ENCODE results near the gene CHCHD3. TPM values are rescaled to one million over a fixed set of nuclear protein-coding genes. Genes with fewer than 3 reads are reported as not detected.

CHCHD3 gene
- polyA plus RNA-seq, 2 of the 4 experiments (the other 2 are of a cell fraction): 96.7 to 139 TPM

DNA sequence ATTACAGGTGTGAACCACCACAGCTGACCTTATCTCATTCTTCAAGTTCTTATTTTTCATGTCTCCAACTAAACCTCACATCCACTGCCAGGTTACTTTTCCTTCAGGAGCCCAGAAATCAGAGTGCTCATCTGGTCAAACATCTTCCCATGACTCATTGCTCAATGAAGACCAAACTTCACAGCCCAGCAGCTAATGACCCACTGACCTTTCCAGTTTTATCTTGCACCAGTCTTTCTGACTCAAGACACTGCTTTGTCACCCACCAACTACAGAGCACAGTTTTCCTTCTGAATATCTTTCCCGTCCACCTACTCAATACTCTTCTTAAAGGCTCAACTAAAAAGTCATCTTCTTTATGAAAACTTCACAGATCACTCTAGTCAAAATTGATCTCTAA is 245.1 kb downstream of the CHCHD3 start:
- no peak overlapping the region for H3K4me2 ChIP-seq
- peaks cover 8% of the 10 kb centered on the region; the same call in 1 of the 3 replicates for H3K4me1 ChIP-seq
- FAIRE-seq: no peak
- no peak overlapping the region for H3K4me3 ChIP-seq
- H3K9me3 ChIP-seq: no peaks in the 10 kb centered on the region
- no peak for ATAC-seq
- DNase-seq (ENCODE audit: low read depth in 1 of 2, low spot score in 1 of 2): peak in 1 of 2 experiments; percentile 27
- 76% methylated on average over 1 of the region's 1 CpG for WGBS (ENCODE audit: missing lambda C conversion rate)
- ChIA-PET CTCF (interaction anchor here (0.6 kb wide), 1 partner anchor 615 kb away, joined by 3 read pairs; no protein-coding TSS in a partner anchor), POLR2A (no interaction called here)
- H3K27ac ChIP-seq: no peak overlapping the region
- no peak for TF ChIP-seq FOSL2 (IDR thresholded peaks at IDR 0.05)
- TF ChIP-seq FOSL2 (CRISPR knock-in tag; IDR thresholded peaks at IDR 0.05): peak; percentile 13; the same call in 1 of the 2 replicates
- no peak for TF ChIP-seq EHMT2 (IDR thresholded peaks at IDR 0.05; ENCODE audit: low read depth)
- no peak for TF ChIP-seq MAFK (IDR thresholded peaks at IDR 0.05; ENCODE audit: partially characterized antibody)
- TF ChIP-seq, protein P1, sequence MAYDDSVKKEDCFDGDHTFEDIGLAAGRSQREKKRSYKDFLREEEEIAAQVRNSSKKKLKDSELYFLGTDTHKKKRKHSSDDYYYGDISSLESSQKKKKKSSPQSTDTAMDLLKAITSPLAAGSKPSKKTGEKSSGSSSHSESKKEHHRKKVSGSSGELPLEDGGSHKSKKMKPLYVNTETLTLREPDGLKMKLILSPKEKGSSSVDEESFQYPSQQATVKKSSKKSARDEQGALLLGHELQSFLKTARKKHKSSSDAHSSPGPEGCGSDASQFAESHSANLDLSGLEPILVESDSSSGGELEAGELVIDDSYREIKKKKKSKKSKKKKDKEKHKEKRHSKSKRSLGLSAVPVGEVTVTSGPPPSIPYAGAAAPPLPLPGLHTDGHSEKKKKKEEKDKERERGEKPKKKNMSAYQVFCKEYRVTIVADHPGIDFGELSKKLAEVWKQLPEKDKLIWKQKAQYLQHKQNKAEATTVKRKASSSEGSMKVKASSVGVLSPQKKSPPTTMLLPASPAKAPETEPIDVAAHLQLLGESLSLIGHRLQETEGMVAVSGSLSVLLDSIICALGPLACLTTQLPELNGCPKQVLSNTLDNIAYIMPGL (CRISPR knock-in tag; IDR thresholded peaks at IDR 0.05; ENCODE audit: borderline replicate concordance): no peak

DNA sequence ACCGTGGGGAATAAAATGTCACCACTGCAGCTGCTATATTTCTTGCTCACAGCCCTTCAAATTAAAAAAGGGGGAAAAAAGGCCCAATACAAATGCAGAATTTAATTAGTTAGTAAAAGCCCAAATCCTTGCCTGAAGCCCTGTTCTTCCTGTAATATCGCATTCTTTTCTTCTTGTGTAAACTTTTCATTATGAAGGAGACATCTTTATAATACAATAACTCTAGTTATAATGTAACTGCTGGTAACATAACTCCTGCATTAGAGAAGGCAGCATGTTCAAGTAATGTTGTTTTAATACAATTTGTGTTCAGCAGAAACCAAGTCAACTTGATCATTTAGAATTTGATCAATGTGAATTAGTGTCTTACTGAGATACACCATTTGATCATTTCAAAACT is 250.9 kb downstream of the CHCHD3 start:
- ATAC-seq (no peak), FAIRE-seq (no peak), DNase-seq (ENCODE audit: low read depth in 1 of 2, low spot score in 1 of 2) (no peak)
- no peak overlapping the region for H3K4me2 ChIP-seq
- ChIA-PET CTCF (no interaction called here), POLR2A (no interaction called here)
- TF ChIP-seq, protein P2, sequence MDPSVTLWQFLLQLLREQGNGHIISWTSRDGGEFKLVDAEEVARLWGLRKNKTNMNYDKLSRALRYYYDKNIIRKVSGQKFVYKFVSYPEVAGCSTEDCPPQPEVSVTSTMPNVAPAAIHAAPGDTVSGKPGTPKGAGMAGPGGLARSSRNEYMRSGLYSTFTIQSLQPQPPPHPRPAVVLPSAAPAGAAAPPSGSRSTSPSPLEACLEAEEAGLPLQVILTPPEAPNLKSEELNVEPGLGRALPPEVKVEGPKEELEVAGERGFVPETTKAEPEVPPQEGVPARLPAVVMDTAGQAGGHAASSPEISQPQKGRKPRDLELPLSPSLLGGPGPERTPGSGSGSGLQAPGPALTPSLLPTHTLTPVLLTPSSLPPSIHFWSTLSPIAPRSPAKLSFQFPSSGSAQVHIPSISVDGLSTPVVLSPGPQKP (IDR thresholded peaks at IDR 0.05; ENCODE audit: low read depth, low read length): no peak
- TF ChIP-seq NR3C1 (IDR thresholded peaks at IDR 0.05) (no peak), CBX2 (IDR thresholded peaks at IDR 0.05; ENCODE audit: borderline replicate concordance, low read depth) (no peak), RCOR1 (IDR thresholded peaks at IDR 0.05; ENCODE audit: low read depth, low read length) (no peak), HDAC2 (IDR thresholded peaks at IDR 0.05) (no peak)
- TF ChIP-seq, protein P3, sequence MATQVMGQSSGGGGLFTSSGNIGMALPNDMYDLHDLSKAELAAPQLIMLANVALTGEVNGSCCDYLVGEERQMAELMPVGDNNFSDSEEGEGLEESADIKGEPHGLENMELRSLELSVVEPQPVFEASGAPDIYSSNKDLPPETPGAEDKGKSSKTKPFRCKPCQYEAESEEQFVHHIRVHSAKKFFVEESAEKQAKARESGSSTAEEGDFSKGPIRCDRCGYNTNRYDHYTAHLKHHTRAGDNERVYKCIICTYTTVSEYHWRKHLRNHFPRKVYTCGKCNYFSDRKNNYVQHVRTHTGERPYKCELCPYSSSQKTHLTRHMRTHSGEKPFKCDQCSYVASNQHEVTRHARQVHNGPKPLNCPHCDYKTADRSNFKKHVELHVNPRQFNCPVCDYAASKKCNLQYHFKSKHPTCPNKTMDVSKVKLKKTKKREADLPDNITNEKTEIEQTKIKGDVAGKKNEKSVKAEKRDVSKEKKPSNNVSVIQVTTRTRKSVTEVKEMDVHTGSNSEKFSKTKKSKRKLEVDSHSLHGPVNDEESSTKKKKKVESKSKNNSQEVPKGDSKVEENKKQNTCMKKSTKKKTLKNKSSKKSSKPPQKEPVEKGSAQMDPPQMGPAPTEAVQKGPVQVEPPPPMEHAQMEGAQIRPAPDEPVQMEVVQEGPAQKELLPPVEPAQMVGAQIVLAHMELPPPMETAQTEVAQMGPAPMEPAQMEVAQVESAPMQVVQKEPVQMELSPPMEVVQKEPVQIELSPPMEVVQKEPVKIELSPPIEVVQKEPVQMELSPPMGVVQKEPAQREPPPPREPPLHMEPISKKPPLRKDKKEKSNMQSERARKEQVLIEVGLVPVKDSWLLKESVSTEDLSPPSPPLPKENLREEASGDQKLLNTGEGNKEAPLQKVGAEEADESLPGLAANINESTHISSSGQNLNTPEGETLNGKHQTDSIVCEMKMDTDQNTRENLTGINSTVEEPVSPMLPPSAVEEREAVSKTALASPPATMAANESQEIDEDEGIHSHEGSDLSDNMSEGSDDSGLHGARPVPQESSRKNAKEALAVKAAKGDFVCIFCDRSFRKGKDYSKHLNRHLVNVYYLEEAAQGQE (IDR thresholded peaks at IDR 0.05): no peak
- TF ChIP-seq, protein P4, sequence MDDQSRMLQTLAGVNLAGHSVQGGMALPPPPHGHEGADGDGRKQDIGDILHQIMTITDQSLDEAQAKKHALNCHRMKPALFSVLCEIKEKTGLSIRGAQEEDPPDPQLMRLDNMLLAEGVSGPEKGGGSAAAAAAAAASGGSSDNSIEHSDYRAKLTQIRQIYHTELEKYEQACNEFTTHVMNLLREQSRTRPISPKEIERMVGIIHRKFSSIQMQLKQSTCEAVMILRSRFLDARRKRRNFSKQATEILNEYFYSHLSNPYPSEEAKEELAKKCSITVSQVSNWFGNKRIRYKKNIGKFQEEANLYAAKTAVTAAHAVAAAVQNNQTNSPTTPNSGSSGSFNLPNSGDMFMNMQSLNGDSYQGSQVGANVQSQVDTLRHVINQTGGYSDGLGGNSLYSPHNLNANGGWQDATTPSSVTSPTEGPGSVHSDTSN (IDR thresholded peaks at IDR 0.05): no peak
- H3K27ac ChIP-seq: no peak overlapping the region
- no peaks in the 10 kb centered on the region for H3K4me1 ChIP-seq
- H3K9me3 ChIP-seq: no peaks in the 10 kb centered on the region
- H3K4me3 ChIP-seq: no peak overlapping the region
- WGBS (ENCODE audit: missing lambda C conversion rate): 77% methylated on average over 2 of the region's 2 CpGs

DNA sequence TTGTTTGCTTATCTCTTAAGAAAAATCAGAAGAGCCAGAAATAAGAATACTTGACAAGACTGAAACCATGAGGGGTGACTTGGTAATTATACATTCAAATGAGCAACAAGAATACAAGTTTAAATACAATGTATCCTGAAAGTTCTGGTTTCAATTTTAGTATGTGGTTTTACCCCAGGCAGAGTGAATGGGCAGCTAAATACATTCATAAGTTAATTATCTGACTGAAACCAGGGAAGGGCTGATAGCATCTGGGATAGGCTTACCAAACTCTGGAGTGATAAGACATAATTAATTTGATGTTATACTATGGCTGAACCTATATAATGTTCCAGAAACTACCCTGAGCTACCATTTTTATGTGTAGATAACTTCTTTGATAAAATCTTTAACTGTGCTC is 253.4 kb downstream of the CHCHD3 start:
- ChIA-PET POLR2A (no interaction called here), CTCF (no interaction called here)
- Histone ChIP-seq H3K9me3 (no peaks in the 10 kb centered on the region), H3K4me2 (no peak overlapping the region), H3K4me1 (no peaks in the 10 kb centered on the region), H3K27ac (no peak overlapping the region), H3K4me3 (no peak overlapping the region)
- FAIRE-seq: no peak
- no peak for DNase-seq (ENCODE audit: low read depth in 1 of 2, low spot score in 1 of 2)
- ATAC-seq: no peak
- TF ChIP-seq CHD4 (IDR thresholded peaks at IDR 0.05; ENCODE audit: borderline replicate concordance) (no peak), HOXB13 (CRISPR knock-in tag; IDR thresholded peaks at IDR 0.05; ENCODE audit: low read depth) (no peak), POLR2AphosphoS2 (conservative IDR thresholded peaks at IDR 0.05; ENCODE audit: low read length) (no peak), HEYL (CRISPR knock-in tag; IDR thresholded peaks at IDR 0.05) (no peak), RNF2 (IDR thresholded peaks at IDR 0.05; ENCODE audit: borderline replicate concordance, low read depth) (no peak), EP300 (IDR thresholded peaks at IDR 0.05) (no peak), JUNB (IDR thresholded peaks at IDR 0.05) (no peak), RAD21 (conservative IDR thresholded peaks at IDR 0.05 in 1 of 2, IDR thresholded peaks at IDR 0.05 in 1 of 2) (no peak), ZSCAN20 (CRISPR knock-in tag; IDR thresholded peaks at IDR 0.05) (no peak), MAZ (IDR thresholded peaks at IDR 0.05; ENCODE audit: borderline replicate concordance, low read depth, low read length) (no peak), HDAC2 (IDR thresholded peaks at IDR 0.05) (no peak), PHF8 (IDR thresholded peaks at IDR 0.05; ENCODE audit: borderline replicate concordance, low read depth) (no peak)
- TF ChIP-seq, protein P2 (IDR thresholded peaks at IDR 0.05; ENCODE audit: low read depth, low read length): no peak
